CD4-positive, alpha-beta T cell treated with Interleukin-4 for 1 hour (primary cell): ENCODE measurements around the gene DNAL4.

Experiments used
- DNase-seq, 2 donors: peaks; one replicate each; pipeline ENCODE4 v3.0.0-alpha.2; 2020 to 2022

Gene DNAL4, protein sequence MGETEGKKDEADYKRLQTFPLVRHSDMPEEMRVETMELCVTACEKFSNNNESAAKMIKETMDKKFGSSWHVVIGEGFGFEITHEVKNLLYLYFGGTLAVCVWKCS

DNA sequence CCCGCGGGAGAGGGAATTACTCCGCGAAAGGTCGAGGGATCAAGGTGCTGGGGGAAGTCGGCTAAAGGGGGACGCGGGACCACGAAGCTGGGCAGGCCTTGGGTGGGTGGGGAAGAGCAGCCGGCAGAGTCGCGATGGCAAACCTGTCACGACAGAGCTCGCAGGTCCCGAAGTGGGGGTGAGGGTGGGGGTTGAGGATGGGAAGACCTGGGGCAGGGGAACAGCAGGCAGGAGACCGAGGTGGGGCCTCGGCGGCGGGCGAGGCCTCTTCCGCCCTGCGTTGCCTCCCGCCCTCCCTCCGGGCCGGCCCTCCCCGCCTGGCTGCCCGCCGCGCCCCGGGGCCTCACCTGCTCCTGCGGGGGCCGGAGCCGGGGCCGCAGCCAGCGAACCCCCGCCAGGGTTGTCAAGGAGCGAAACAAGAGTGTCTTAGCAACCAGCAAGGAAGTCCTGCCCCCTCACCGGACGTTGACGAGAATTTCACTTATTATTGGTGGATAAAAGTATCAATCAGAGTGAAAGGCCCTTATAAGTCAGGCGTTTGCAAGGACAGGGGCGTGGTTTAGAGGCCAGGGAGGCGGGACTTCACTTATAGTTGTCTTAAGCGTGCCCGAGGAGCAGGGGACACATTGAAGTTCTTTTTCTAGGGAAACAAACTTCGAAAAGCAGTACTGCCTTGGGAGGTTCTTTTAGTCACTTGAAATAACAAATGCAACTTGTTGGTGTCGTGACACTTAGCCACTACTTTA, at the start of gene DNAL4:
TSS of gene DNAL4 (minus strand) at position 423 of the 746 bp plus-strand sequence. CDS start 11,412 bp downstream, outside the sequence.
- DNase-seq: peak; percentile 96 to 98

DNA sequence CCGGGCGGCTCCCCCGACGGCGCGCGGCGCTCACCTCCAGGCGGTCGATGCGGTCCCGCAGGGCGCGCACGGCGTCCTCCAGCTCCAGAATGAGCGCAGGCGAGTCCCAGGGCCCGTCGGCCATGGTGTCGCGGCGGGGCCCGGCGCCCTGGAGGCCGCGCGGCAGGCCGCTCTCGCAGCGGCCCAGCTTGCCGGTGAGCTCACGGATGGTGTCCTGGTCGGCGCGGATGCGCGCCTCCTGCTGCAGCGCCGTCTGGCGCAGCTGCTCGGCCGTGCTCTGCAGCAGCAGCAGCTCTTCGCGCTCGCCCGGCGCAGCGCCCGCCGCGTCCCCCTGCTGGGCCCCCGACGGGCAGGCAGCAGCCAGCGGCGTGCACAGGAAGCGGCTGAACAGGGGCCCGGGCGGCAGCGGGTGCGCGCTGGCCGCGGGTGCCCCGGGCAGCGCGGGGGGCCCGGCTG, 49.3 kb upstream of the DNAL4 start:
- DNase-seq: peak; percentile 49 to 50

DNA sequence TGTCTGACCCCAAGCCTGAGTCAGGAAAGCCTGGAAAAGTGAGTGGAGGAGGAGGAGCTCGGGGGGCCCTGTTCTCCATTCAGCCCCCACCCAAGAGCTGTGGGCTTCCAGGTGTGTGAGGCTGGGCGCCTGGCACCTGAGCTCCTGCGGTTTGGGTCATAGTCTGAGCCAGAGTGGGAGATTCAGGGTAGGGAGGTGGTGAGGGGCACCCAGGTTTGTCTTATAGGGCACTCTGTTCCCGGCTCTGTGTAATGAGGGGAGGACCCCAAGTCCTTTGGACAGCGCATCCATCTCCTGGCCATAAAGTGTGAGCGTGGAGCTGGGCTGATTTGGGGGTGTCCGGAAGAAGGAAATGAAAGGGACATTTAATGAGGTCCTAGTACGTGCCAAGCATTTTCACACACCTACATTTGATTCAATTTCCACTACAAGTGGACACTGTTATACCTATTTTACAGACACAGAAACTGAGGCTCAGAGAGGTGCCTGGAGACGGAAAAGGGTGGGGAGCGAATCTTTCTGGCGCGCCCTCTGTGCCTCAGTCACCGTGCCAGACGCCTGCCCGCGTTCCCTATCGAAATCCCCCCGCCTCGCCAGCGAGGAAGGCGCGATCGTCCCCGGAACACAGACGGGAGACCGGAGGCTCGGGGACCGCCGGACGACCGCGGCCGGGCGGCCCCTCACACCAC, 48.7 kb upstream of the DNAL4 start:
- DNase-seq: no peak

DNA sequence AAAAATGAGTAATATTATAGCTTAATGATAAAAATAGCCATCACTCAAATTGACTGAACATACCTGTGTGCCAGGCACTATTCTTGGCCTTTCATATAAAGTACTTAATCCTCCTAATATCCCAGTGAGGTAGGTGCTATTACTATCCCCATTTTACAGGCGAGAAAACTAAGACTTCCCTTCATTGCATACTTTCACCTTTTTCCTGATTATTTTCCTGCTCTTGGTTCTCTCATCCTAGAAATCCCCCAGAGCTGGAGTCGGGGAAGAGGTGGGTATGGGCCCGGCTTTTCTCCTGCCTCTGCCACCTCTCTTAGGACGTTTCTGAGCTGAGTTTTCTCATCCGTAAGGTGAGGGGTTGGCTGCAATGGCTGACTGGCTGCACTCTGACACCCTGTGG, 47.7 kb upstream of the DNAL4 start:
- DNase-seq: no peak

DNA sequence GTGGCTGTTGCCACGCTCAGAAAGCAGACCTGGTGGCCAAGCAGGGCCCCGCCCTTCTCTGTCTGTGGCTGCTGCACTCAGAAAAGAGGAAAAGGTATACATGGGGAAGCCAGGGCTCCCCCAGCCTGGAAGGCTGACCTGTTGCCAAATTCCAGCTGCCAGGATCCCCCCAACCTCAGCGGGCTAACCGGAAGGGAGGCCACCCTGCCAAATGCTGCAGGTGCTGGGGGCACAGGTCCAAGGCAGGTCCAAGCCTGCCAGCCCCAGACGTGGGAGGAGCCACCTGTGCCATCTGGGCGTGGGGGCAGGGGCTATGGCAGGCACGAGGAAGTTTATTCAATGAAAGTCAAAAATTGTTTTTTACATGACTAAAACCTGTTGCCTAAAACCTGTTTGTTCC, 47.3 kb upstream of the DNAL4 start:
- no peak for DNase-seq

DNA sequence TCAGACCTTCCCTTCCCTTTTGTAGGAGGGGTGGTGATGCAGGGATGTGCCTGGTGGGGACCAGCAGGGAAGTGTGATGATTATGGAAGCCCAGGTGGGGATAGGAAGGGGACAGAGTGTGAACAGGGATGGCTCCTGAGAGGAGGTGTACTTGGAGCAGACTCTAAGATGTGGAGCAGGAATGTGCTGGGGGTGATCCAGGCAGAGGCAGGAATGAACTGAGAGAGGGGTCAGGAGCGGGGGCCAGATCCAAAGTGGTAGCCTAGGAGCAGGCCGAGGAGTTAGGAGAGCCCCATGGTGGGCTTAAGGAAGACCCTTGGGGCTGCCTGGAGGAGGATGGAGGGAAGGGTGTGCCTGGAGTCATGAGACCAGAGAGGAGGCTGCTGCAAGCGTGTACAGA, 46.2 kb upstream of the DNAL4 start:
- no peak for DNase-seq

DNA sequence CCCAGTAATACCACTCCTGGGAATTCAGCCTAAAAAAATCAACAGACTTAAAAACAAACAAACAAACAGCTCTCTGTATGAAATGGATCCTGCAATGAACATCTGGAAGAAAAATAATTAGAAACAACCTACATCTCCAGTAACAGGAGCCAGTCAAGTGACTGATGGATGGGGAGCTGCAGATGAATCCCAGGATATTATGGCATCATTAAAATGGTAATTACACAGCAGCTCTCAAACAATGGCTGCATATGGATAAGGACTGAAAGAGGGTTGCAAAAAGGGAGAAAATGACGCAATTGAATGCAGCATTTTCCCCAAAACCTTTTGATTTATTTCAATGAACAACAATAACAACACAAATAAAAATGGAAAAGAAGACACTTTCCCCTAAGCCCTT, 45.7 kb upstream of the DNAL4 start:
- DNase-seq: no peak

DNA sequence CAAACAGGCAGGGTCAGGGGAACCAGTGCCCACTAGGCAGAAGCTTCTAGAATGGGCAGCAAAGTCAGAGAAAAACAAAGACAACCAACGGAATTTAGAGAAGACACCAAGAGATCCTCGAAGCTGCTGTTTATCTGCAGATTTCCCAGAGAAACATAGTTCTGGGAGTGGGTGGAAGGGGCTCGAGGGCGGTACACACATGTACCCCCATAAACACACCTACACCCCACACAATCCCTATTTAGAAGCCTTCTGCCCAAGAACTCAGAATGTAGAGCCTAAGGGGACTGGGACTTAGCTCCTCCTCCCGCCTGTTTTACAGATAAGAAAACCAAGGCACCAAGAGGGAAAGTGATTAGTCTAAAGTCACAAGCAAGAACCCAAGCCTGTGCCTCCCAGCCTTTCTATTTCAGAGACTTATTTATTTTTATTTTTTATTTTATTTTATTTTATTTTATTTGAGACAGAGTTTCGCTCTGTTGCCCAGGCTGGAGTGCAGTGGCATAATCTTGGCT, 43.5 kb upstream of the DNAL4 start:
- DNase-seq: no peak

DNA sequence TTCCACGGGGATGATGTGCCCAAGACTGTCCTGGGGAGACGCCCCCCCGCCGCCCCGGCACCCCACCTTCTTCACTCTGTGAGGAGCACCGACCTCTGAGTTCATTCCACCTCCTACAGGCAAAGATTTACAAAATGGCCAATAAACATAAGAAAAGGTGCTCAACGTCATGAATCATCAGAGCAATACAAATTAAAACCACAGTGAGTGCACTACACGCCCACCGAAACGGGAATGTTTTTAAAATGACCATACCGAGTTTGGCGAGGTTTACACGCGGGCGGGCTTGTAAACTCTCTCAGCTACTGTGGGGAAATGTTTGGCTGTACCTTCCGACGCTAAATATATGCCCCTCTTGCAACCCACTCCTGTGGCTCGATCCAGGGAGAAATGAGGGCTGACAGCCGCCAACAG, 42.0 kb upstream of the DNAL4 start:
- DNase-seq: no peak

DNA sequence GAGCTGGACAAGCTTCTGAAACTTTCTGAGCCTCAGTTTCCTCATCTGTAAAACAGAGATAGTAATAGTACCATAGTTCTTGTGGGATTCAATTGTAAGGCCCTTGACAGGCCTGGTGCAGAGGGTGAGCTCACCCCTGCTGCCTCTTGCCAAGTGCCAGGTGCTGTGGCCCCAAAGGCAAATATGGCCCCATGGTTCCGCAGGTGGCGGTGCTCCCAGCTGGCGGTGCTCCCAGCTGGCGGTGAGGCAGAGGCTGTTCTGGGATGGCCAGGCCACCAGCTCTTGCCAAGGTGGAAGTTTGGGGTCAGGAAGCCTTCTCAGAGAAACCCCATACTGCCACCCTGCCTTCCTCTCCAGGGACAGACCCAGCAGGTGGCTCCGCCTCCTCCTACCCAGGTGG, 41.0 kb upstream of the DNAL4 start:
- DNase-seq: no peak

DNA sequence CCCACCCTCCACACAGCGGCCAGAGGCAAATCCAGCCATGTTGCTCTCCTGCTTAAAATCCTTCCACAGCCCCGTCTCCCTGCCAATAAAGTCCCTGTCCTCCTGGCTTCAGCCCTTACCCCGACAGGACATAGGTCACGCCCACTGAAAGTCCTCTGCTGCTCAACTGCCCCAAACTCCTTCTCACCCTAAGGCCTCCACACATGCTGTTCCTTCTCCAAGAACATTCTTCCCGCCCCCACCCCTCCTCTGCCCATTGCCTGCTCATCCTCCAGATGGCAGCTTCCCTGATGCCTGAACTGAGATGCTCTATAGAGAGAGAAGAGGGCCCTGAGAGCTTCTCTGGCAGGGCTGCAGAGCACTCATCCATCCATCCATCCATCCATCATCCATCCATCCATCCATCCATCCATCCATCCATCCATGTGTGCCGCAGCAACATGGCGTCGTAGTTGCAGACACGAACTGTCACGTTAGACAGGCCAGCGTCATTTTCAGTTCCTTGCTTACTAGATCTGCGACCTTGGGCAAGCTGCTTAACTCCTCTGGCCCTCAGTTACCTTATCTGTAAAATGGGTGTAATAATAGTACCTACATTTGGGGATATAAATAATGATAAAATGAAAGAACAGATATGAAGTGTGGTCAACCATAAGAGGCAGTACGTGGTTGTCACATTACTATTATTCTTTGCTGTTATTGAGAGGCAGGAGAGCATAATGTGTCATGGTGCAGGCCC, 40.4 kb upstream of the DNAL4 start:
- DNase-seq: no peak

DNA sequence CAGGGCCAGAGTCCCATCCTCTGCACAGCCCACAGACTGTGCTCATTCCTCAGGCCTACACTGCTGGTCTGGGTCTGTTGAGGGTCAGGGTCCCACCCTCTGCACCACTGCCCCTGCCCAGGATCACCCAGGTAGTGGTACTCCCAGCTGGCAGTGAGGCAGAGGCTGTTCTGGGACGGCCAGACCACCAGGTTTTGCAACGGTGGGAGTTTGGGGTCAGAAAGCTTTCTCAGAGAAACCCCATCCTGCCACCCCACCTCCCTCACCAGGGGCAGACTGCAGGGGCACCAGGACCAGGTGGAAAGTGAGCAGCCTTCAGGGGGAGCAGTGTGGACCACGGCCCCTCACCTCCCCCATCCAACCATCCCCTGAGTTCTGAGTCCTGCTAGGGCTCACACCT, 39.1 kb upstream of the DNAL4 start:
- no peak for DNase-seq

DNA sequence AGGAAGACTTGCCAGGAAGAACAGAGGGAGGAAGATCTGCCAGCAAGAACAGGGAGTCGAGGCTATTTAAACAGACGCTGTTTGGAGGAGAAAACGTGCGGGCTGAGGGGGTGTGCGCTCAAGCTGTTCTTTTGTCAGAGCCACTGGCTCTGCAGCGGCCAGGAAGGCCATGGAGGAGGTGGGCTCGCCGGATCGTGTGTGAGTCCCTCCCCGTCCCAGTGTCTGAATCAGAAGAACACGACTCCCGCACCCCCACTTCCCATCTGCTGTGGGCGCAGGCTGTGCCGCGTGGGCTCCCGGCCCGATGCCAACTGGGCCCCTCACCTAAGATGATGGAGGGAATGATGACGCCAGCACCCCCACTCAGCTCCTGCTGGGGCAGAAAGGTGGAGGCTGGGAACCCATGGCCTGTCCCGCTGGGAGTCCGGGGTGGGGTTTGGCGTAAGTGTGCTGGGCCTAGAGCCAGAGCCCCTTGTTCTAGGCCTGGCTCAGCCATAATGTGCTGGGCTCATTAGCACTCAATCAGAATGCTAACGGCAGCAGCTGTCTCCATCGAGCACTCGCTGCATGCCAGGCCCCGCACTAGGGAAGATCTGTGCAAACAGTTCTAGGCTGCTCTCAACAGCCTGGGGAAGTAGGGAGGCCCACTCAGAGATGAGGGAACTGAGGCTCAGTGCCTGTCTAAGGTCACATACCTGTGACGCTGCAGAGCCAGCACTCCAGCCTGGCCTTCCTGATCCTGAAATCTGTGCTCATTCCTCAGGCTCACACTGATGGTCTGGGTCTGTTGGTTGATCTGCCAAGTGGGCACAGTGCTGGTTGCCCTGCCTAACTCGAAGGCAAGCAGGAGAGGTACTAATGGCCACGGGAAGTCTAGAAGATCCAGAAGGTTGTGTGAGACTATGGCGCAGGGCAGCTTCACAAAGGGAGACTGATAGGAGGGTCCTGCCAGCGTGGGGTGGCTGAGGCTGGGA, 38.3 kb upstream of the DNAL4 start:
- DNase-seq: no peak

DNA sequence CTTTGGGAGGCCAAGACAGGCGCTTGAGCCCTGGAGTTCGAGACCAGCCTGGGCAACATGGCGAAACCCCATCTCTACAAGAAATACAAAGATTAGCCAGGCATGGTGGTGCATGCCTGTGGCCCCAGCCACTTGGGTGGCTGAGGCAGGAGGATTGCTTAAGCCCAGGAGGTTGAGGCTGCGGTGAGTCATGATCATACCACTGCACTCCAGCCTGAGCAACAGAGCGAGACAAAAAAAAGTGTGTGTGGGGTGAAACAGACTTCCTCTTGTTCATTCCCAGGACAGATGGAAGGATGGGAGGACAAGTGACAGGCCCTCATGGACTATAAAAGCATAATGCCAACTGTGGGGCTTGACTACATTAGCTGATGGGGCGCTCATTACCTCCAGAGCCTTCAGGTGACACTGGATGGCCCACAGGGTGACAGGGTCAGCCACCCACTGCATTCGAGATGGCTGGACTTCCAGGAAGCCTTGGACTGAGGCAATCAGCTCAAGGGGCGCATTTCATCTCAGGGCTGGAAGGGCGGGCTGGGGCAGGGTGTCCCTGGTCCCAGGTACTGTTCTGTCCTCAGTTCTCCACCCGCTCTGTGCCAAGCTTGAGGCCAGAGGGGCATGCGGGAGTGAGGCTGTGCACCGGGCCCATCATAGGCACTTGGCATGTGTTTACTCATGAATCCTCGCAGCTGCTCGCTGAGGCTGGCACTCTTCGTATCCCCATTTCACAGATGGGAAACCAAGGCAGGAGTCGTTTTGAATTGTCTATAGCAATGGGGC, 37.4 kb upstream of the DNAL4 start:
- DNase-seq: no peak

DNA sequence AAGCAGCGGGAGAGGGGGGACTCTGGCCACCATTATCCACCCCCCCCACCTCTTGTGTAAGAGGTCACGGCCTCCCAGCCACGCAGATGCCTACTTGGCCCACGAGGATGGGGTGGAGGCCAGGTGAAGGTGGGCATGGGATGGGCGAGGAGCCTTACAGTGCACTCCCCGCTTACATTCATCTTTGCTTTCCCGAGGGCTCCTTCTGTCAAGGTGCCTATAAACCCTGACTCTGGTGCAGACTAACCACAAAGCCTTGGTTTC, 36.8 kb upstream of the DNAL4 start:
- no peak for DNase-seq

DNA sequence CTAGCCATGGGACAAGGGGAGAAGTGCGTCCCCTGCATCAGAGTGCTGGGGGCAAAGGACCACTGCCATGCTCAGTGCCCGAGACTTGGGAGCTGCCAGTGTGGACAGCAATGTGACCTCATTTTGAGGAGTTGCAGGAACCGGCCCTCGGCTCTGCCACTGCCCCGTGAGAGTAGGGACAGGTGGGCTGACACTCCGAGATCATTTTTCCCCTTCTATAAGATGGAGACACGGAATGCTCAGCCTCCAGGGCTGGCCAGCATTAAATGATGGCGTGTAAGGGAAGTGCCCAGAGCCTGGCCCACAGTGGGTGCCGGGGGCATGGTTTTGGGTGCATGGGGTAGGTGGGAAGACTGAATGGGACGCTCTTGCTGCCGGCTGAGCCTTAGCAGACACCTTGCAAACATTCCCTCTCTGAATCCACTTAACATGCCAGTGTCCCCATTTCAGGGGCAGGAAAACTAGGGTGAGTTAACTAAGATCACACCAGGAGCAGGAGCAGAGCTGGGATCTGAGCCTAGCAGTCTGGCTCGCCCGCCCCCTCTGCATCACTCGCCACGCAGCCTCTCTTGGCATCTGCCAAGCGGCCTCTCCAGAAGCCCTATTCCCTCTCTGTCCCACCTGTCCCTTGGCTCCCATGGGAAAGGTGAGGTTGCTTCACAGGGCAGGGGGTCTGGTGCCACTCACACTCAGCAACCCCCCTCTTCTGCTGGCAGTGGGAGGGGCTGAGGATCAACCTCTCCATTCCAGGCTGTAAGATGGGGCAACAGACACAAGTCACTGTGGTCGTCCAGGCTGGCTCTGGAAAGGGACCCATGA, 36.3 kb upstream of the DNAL4 start:
- no peak for DNase-seq

DNA sequence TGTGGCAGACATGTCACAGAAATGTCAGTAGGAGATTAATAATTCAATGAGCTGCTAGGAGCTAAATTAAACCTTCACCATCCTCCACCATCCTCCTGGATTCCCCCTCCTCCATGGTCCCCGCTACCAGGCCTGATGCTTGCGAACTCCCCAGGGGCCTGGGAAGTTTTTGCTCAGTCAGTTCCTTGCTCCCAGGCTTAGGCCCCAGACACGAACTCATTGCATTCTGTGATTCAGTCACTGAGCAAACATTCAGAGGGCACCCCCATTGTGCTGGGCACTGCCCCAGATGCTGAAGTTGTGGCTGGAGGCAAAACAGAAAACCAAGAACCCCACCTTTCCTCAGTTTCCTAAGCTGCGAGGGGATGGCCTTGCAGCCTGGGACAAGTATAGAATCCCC, 35.5 kb upstream of the DNAL4 start:
- no peak for DNase-seq

DNA sequence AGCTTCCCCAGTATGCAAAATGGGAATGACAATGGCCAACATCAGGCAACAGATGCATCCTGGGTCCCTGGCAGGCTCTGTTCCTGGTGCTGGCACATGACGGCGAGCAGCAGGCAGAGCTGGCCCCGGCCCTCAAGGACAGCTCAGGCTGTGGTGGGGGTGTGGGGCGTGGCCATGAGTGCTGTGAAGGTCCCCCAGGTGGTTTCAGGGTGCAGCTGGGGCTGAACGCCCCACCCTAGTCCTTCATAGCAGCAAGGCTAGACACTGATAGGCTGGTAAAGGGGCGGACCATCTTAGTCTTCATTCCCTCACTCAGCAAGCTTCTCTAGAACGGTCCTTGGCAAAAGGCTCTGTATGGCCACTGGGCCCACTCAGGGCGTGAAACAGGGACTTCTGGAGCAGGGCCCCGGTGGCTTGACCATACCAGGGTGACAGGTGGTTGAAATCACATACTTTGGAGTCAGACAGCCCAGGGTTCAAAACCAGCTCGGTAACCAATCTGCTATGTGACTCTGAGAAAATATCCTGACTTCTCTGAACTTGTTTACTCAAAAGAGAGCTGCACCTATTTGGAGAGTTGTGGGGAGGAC, 34.8 kb upstream of the DNAL4 start:
- no peak for DNase-seq

DNA sequence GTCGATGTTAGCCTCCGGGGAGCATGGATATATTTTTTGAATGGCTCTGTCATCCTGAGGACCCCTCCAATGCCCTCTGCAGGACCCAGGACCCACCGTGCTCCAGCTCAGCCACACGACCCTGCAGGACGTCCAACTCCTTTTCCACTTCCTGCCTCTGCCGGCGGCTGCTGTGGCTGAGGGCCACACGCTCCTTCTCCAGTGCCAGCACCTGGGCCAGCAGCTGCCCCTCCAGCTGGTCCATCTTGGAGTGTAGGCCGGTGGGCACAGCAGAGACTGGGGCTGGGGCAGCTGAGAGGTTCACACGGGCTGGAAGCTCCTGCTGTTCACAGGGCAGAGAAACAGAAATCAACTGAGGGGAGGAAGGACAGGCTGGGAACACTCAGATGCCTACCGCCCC, 34.2 kb upstream of the DNAL4 start:
- no peak for DNase-seq

DNA sequence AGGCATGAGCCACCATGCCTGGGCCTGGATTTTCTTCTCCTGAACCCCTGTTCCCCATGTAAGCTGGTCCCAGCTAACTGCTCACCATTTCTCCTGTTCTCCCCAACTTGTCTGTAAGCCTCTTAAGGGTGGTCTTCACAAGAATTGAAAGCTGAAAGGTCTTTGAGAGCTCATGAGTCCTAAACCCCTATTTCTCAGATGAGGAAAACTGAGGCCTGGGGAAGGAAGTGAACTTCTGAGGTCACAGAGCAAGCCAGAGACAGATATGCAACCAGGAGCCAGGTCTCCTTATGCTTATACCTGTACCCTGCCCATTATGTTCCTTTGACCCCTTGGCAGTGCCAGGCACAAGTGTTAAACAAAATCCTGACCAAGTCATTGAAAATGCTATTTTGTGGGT, 33.6 kb upstream of the DNAL4 start:
- DNase-seq: no peak
